H54 (cell line): ENCODE measurements around the gene ENTHD1.

ENCODE experiments used
- DNase-seq: peaks from one replicate; pipeline ENCODE4 v3.0.0; 2011; ENCODE audit warnings: low spot score, mixed read lengths; ENCODE audit not compliant: insufficient read length
- FAIRE-seq: peaks from 3 replicates; lab custom pipeline; 2011; peaks lifted over from hg19 to GRCh38; lab: Jason Lieb, UNC
- POLR2A ChIP-seq: IDR thresholded peaks from 2 replicates; pipeline ENCODE4 v1.6.1; 2011; ENCODE audit warnings: low read depth, mild to moderate bottlenecking, low read length

ENTHD1 gene, protein sequence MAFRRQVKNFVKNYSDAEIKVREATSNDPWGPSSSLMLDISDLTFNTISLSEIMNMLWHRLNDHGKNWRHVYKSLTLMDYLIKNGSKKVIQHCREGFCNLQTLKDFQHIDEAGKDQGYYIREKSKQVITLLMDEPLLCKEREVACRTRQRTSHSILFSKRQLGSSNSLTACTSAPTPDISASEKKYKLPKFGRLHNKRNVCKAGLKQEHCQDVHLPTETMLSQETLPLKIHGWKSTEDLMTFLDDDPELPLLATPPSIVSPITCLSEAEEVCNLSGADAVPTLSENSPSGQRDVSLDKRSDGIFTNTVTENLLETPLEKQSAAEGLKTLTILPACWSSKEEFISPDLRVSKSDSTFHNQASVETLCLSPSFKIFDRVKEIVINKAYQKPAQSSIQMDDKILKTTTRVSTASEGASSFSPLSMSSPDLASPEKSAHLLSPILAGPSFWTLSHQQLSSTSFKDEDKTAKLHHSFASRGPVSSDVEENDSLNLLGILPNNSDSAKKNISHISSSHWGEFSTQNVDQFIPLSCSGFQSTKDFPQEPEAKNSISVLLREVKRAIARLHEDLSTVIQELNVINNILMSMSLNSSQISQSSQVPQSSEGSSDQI

GRCh38 chr22:39893526-39893925 is at the start of gene ENTHD1:
Gene ENTHD1, minus strand, starts transcription at chr22:39893760. Its CDS starts 6,012 bp downstream, at chr22:39887748.
- no peak for TF ChIP-seq POLR2A
- DNase-seq, result no peak
- no peak for FAIRE-seq

GRCh38 chr22:39943337-39943736 is 49.8 kb upstream of the ENTHD1 start:
- no peak for DNase-seq
- no peak for FAIRE-seq
- no peak for TF ChIP-seq POLR2A

- no peak for TF ChIP-seq POLR2A
- FAIRE-seq, result no peak
These were observed 49.1 kb upstream of the ENTHD1 start for GRCh38 chr22:39942439-39943230.

DNA sequence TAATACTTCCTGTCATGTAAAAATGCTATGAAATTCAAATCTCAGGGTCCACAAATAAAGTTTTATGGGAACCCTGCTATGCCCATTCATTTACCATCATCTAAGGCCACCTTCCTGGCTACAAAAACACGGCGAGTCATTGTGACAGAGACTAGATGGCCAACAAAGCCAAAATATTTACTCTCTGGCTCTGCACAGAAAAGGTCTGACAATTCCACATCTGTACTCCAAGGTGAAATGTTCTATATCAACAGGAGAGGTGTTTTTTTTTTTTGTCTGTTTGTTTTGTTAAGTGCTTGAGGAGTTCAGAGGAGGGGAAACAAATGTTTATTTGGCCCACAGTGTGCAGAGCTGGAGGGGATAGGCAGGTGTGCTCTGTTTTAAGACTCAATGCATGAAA is 48.0 kb upstream of the ENTHD1 start:
- TF ChIP-seq POLR2A, result no peak
- DNase-seq (no peak), FAIRE-seq (no peak)

More at GRCh38 chr22:39942439-39943230, 49.1 kb upstream of the ENTHD1 start:
- no peak for DNase-seq

- TF ChIP-seq POLR2A, result no peak
- FAIRE-seq (no peak), DNase-seq (no peak)
These were observed 47.3 kb upstream of the ENTHD1 start for GRCh38 chr22:39940757-39941305.

DNA sequence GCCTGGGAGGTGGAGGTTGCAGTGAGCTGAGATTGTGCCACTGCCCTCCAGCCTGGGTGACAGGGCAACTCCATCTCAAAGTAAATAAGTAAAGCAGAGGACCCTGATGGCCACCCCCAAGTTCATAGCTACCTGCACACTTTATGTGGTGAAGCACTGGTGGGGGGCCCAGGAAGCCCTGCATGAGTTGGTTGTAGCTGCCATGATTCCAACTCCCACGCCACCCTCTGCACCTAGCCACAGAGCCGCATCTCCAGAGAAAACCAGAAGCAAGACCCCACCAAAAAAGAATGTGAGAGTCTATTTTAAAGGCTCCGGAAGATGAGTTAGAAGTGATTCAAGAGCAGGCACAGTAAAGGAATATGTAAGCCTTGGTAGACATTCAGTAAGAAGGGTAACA is 46.3 kb upstream of the ENTHD1 start:
- FAIRE-seq (no peak), DNase-seq (no peak)
- TF ChIP-seq POLR2A, result no peak

GRCh38 chr22:39938509-39939111 is 45.0 kb upstream of the ENTHD1 start:
- TF ChIP-seq POLR2A, result no peak
- FAIRE-seq (no peak), DNase-seq (no peak)

GRCh38 chr22:39937906-39938305 is 44.3 kb upstream of the ENTHD1 start:
- DNase-seq (no peak), FAIRE-seq (no peak)
- no peak for TF ChIP-seq POLR2A

GRCh38 chr22:39936523-39937145 is 43.1 kb upstream of the ENTHD1 start:
- TF ChIP-seq POLR2A, result no peak
- FAIRE-seq (no peak), DNase-seq (no peak)

DNA sequence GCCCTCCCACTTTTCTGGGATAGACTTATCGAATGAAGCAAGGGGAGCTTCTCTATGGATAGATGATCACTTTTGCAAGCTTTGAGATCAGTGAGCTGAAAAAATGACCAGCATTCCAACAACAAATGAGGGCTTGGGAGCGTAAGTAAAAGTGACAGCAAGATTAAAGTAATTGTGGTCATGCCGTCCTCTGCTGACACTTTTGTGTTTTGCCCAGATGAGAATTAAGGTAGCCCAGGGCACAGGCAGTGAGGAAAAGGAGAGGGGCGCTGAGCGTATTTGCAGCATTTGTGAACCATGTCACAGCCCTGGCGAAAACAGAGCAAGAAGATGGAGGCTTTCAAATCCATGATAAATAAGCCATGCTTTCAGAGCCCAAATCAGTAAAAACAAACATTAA is 42.1 kb upstream of the ENTHD1 start:
- no peak for DNase-seq
- no peak for TF ChIP-seq POLR2A
- no peak for FAIRE-seq

DNA sequence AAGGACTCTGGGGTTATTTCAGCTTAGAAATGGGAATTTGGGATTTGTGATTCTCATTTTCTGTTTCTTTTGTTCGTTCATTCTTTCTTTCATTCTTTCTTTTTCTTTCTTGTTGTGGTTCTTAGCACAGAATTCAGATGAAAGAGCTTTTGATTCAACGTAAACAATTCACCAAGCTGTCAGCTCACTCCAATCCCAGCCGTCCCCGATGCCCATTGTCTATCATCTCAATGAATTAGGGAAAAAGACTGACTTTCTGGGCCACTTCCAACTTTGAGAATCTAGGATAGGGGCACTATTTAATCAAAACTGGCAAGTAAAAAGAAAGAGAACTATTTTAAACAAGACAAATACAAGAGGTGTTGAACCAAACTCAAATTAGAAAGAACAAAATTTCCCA is 41.6 kb upstream of the ENTHD1 start:
- DNase-seq (no peak), FAIRE-seq (no peak)
- TF ChIP-seq POLR2A, result no peak

DNA sequence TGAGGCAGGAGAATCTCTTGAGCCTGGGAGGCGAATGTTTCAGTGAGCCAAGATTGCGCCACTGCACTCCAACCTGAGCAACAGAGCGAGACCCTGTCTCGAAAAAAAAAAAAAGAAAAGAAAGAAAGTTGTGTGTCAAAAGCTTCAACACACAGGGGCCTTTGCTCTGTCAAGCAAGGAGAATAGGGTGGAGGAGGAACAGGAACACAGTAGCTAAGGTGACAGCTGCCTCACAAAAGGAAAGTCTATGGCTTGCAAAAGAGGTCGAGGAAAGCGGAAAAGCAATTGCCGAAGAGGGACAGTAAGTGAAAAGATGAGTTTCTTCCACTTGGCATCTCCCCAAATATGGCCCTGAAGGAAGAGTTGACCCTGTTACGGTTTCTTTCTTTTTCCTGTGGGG is 40.2 kb upstream of the ENTHD1 start:
- no peak for TF ChIP-seq POLR2A
- FAIRE-seq (no peak), DNase-seq (no peak)
